Spleen (tissue), 13 donors: ENCODE data around the gene RPTN. TPM values are rescaled to one million over a fixed set of nuclear protein-coding genes. Genes with fewer than 3 reads are reported as not detected.

Source experiments
- DNase-seq: peaks from one replicate; pipeline ENCODE4 v3.0.0-alpha.2; 2020
- H3K27ac ChIP-seq, 8 donors: fragments of 200-600 bp; sonication (generic) in 7 of 8; 1 replicate in 4 of 8; 2 replicates in 4 of 8; pipeline versions ENCODE4 v1.5.0 to v1.8.0; 2016 to 2021; ENCODE audit warnings: inconsistent platforms in 4 of 8, mild to moderate bottlenecking in 4 of 8, moderate library complexity in 1 of 8
- H3K27me3 ChIP-seq, 7 donors: fragments of 200-600 bp; sonication (generic) in 6 of 7; replicated peaks in 1 of 7; 1 replicate in 4 of 7; 2 replicates in 3 of 7; pipeline versions ENCODE4 v1.5.0 to v1.8.0; 2016 to 2021; ENCODE audit warnings: inconsistent platforms in 3 of 7, mild to moderate bottlenecking in 1 of 7
- H3K36me3 ChIP-seq, 6 donors: fragments of 200-600 bp; sonication (generic) in 5 of 6; 1 replicate in 4 of 6; 2 replicates in 2 of 6; pipeline versions ENCODE4 v1.5.0 to v1.8.0; 2016 to 2021; ENCODE audit warnings: inconsistent platforms in 2 of 6
- H3K4me1 ChIP-seq, 6 donors: fragments of 200-600 bp; sonication (generic) in 5 of 6; 1 replicate in 3 of 6; 2 replicates in 3 of 6; pipeline versions ENCODE4 v1.5.0 to v1.8.0; 2016 to 2021; ENCODE audit warnings: inconsistent platforms in 3 of 6
- H3K4me3 ChIP-seq, 8 donors: fragments of 200-600 bp; sonication (generic) in 7 of 8; 1 replicate in 4 of 8; 2 replicates in 4 of 8; pipeline versions ENCODE4 v1.5.0 to v1.8.0; 2016 to 2021; ENCODE audit warnings: inconsistent platforms in 4 of 8, mild to moderate bottlenecking in 4 of 8, moderate library complexity in 2 of 8
- H3K9me3 ChIP-seq, 8 donors: fragments of 200-600 bp; sonication (generic) in 7 of 8; 1 replicate in 4 of 8; 2 replicates in 4 of 8; pipeline versions ENCODE4 v1.5.0 to v1.8.0; 2016 to 2021; ENCODE audit warnings: inconsistent platforms in 4 of 8
- POLR2A ChIP-seq, 3 donors: fragments of 450-650 bp; IDR thresholded peaks; one replicate each; pipeline ENCODE4 v1.5.1; 2017; ENCODE audit warnings: antibody characterized with exemption in 3 of 3, mild to moderate bottlenecking in 1 of 3
- POLR2AphosphoS5 ChIP-seq, 3 donors: sonication (generic); formaldehyde crosslinking; IDR thresholded peaks; one replicate each; pipeline ENCODE4 v1.5.1; 2017; ENCODE audit warnings: antibody characterized with exemption in 3 of 3
- WGBS, 5 donors: extraction: QIAGEN DNeasy Blood & Tissue Kit in 3 of 5; methylation state at CpG; one replicate each; pipeline versions ENCODE4 v1.1.5 to v1.1.7; 2013 to 2018; 5-methylcytosine and 5-hydroxymethylcytosine counted together
- intact Hi-C: fragments of 100-400 bp; cut with DNase I; formaldehyde crosslinking; loops from one replicate; pipeline ENCODE4 v1.15.0; 2023; ENCODE audit warnings: low total_unique reads
- long read RNA-seq, 2 donors: transcript quantifications; one replicate each; lab custom pipeline, GENCODE V29; 2026
- polyA plus RNA-seq, 3 donors: library from polyadenylated mRNA; stranded (reverse); fragments of 200-250 nt; gene quantifications; one replicate each; pipeline ENCODE4 v1.2.1, GENCODE V29; 2013
- total RNA-seq, 7 donors: library from RNA; depleted of rRNA in 3 of 7; stranded (reverse); fragments of >200 nt in 3 of 7; fragmentation: NEBNext Ultra II Directional in 4 of 7; extraction: Animal tissue kit (Norgen Biotek cat#: 25700) in 4 of 7; gene quantifications; one replicate each; pipeline versions ENCODE4 v1.1.0 to v1.2.1, GENCODE V29; 2016 to 2021
- TF ChIP-seq, protein P1 (sequence below), 11 experiments: fragments of 200-600 bp in 7 of 11; fragments of 450-650 bp in 4 of 11; sonication (generic) in 4 of 11; IDR thresholded peaks in 8 of 11; conservative IDR thresholded peaks in 3 of 11; 1 replicate in 7 of 11; 2 replicates in 4 of 11; pipeline versions ENCODE4 v1.4.0 to v1.8.0; 2016 to 2021; ENCODE audit warnings: antibody characterized with exemption in 11 of 11, inconsistent platforms in 4 of 11, mild to moderate bottlenecking in 1 of 11
- donor health status: healthy with polysubstance abuse.
- donor health status: DM: no; HTN: no; CAD: no; lungs with moderate emphysema.
- donor health status: DM: no; HTN: no; CAD: no.
- donor health status: Bipolar disorder and iron deficiency.
- donor health status: healthy.
- donor health status: DM: no; HTN: no; CAD: no.
- donor health status: DM: yes; HTN: yes; CAD: no.

Gene RPTN
- total RNA-seq (not detected), polyA plus RNA-seq (not detected)
- long read RNA-seq, donor 1, result 0 reads
- long read RNA-seq, donor 2, result 0 reads

DNA sequence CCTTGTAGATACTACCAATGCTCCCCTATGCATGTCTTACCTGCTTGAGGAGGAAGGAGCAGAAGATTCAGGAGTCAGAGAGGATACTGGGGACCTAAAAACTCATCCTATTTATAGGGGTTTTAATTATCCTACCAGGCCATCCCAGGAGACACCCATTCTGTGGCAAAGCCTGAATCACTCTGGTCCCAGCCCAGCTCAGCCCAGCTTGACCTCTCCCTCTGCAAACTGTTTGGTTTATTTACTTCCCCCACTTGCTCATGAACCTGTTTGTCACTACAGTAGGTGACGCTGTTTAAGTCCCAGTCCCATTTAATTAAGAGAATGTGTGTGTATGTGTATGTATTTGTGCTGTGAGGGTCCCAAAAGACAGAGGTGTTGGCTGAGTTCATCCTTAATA, at the start of gene RPTN:
Gene RPTN (minus strand): TSS at position 85 of the 400 bp plus-strand sequence. CDS start 1,339 bp downstream, outside the sequence.
- TF ChIP-seq POLR2AphosphoS5 (IDR thresholded peaks at IDR 0.05), result no peak
- no peak for TF ChIP-seq POLR2A (IDR thresholded peaks at IDR 0.05)
- TF ChIP-seq, protein P1, sequence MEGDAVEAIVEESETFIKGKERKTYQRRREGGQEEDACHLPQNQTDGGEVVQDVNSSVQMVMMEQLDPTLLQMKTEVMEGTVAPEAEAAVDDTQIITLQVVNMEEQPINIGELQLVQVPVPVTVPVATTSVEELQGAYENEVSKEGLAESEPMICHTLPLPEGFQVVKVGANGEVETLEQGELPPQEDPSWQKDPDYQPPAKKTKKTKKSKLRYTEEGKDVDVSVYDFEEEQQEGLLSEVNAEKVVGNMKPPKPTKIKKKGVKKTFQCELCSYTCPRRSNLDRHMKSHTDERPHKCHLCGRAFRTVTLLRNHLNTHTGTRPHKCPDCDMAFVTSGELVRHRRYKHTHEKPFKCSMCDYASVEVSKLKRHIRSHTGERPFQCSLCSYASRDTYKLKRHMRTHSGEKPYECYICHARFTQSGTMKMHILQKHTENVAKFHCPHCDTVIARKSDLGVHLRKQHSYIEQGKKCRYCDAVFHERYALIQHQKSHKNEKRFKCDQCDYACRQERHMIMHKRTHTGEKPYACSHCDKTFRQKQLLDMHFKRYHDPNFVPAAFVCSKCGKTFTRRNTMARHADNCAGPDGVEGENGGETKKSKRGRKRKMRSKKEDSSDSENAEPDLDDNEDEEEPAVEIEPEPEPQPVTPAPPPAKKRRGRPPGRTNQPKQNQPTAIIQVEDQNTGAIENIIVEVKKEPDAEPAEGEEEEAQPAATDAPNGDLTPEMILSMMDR (IDR thresholded peaks at IDR 0.05 in 8 of 11, conservative IDR thresholded peaks at IDR 0.05 in 3 of 11), result no peak
- DNase-seq, result no peak
- H3K27me3 ChIP-seq, result no peaks in the 10 kb centered on the region
- 88 to 100% (median 94%) methylated on average over 1 of the region's 1 CpG for WGBS, 5 donors
- H3K36me3 ChIP-seq, result no peaks in the 10 kb centered on the region
- H3K27ac ChIP-seq, result peak within 1 kb of the TSS in 3 of 8 donors; percentile 25 to 60 (median 38)
- H3K4me1 ChIP-seq, result peaks cover 0 to 18% (median 6%) of the 10 kb centered on the region in 6 donors
- intact Hi-C loops, result no loop called here
- H3K9me3 ChIP-seq, result no peaks in the 10 kb centered on the region
- H3K4me3 ChIP-seq, result no peak within 1 kb of the TSS

DNA sequence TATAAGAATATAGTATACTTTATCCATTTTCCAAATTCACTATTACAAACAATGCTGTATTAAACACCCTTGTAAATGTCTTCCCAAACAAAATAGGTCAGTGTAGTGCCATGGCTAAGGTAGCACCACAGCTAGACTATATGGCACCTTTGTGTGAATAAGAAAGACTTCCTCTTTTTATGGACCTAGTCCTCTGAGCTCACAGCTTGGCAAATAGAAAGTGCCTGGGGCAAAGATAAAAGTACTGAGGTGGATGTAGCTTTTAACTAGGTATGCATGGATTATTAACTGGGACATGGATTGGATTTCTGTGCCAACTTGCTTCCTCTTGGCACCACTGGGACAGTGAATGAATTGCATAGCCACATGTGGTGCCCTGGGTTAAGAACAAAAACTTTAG, 40.0 kb upstream of the RPTN start:
- H3K36me3 ChIP-seq, result no peaks in the 10 kb centered on the region
- TF ChIP-seq, protein P1 (IDR thresholded peaks at IDR 0.05 in 8 of 11, conservative IDR thresholded peaks at IDR 0.05 in 3 of 11), result no peak
- TF ChIP-seq POLR2AphosphoS5 (IDR thresholded peaks at IDR 0.05) (no peak), POLR2A (IDR thresholded peaks at IDR 0.05) (no peak)
- intact Hi-C loops, result no loop called here
- no peaks in the 10 kb centered on the region for H3K27me3 ChIP-seq
- H3K27ac ChIP-seq, result no peak overlapping the region
- no peak for DNase-seq
- no peaks in the 10 kb centered on the region for H3K4me1 ChIP-seq
- no peak overlapping the region for H3K4me3 ChIP-seq
- H3K9me3 ChIP-seq, result no peaks in the 10 kb centered on the region

DNA sequence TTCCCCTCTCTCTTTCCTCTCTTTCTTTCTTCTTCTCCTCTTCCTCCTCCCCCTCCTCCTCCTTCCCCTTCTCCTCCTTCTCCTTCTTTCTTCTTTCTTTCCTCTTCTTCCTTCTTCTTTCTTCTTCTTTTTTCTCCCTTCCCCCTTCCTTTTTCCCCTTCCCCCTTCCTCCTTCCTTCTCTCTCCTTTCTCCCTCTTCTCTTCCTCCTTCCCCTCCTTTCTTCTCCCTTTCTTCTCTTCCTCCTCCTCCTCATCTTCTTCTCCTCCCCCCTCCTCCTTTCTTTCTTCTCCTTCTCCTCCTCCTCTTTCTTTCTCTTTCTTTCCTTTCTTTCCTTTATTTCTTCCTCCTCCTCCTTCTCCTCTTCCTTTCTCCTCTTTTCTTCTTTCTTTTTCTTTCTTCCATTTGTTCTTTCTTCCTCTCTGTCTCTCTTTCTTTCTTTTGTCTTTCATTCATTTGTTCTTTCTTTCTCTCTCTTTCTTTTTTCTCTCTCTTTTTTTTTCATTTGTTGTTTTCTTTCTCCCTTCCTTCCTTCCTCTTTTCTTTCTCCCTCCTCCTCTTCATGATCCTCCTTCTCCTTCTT, 38.4 kb upstream of the RPTN start:
- Histone ChIP-seq H3K27ac (no peak overlapping the region), H3K4me3 (no peak overlapping the region), H3K36me3 (no peaks in the 10 kb centered on the region), H3K4me1 (no peaks in the 10 kb centered on the region), H3K27me3 (no peaks in the 10 kb centered on the region), H3K9me3 (no peaks in the 10 kb centered on the region)
- DNase-seq, result no peak
- intact Hi-C loops, result no loop called here
- TF ChIP-seq POLR2A (IDR thresholded peaks at IDR 0.05), result no peak
- TF ChIP-seq POLR2AphosphoS5 (IDR thresholded peaks at IDR 0.05), result no peak
- TF ChIP-seq, protein P1 (IDR thresholded peaks at IDR 0.05 in 8 of 11, conservative IDR thresholded peaks at IDR 0.05 in 3 of 11), result no peak

DNA sequence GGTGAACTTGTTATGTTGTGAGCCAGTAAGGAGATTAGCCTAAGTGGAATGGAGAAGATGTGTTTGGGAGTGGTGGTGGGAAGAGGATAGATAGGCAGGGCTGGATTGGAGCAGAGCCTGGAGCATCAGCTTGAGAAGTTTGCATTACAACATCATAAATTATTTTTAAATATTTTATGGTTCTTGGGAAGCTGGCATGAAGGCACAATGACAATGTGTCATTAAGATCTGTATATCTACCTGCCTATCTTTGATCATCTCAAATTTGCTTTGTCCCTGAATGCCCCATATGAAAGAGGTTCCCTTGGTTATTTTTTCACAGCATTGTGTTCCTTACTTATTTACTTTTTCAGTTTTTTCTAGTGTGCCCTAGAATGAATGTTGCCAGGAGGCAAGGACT, 32.7 kb upstream of the RPTN start:
- Histone ChIP-seq H3K4me3 (no peak overlapping the region), H3K27me3 (peaks cover 0 to 9% (median 5%) of the 10 kb centered on the region in 7 donors), H3K4me1 (peaks cover 0 to 21% (median 10%) of the 10 kb centered on the region in 6 donors), H3K27ac (no peak overlapping the region), H3K9me3 (no peaks in the 10 kb centered on the region), H3K36me3 (no peaks in the 10 kb centered on the region)
- TF ChIP-seq POLR2A (IDR thresholded peaks at IDR 0.05), result no peak
- no peak for DNase-seq
- intact Hi-C loops, result no loop called here

- intact Hi-C loops, result no loop called here
- TF ChIP-seq POLR2A (IDR thresholded peaks at IDR 0.05), result no peak
- TF ChIP-seq, protein P1 (IDR thresholded peaks at IDR 0.05 in 8 of 11, conservative IDR thresholded peaks at IDR 0.05 in 3 of 11), result no peak
- peaks cover 0 to 9% (median 5%) of the 10 kb centered on the region in 7 donors for H3K27me3 ChIP-seq
- no peaks in the 10 kb centered on the region for H3K36me3 ChIP-seq
- peaks cover 0 to 21% (median 10%) of the 10 kb centered on the region in 6 donors for H3K4me1 ChIP-seq
- no peak for DNase-seq
- WGBS, 5 donors, result 79 to 93% (median 89%) methylated on average over 5 of the region's 5 CpGs
- H3K9me3 ChIP-seq, result no peaks in the 10 kb centered on the region
- no peak overlapping the region for H3K4me3 ChIP-seq
- no peak overlapping the region for H3K27ac ChIP-seq
Measured at GRCh38 chr1:152191260-152191659, 32.2 kb upstream of the RPTN start.
